GM19025 (cell line): ENCODE data around the gene ITGA1.
A peak's percentile ranks its signal among the peaks of the same experiment; 100 is the strongest.

Source experiments
- ATAC-seq: cut with Tn5 transposase; IDR thresholded peaks from one replicate; pipeline ENCODE4 v1.9.1; 2021; ENCODE audit warnings: mild to moderate bottlenecking, low read depth, moderate library complexity; ENCODE audit not compliant: unreplicated experiment

ITGA1 gene

DNA sequence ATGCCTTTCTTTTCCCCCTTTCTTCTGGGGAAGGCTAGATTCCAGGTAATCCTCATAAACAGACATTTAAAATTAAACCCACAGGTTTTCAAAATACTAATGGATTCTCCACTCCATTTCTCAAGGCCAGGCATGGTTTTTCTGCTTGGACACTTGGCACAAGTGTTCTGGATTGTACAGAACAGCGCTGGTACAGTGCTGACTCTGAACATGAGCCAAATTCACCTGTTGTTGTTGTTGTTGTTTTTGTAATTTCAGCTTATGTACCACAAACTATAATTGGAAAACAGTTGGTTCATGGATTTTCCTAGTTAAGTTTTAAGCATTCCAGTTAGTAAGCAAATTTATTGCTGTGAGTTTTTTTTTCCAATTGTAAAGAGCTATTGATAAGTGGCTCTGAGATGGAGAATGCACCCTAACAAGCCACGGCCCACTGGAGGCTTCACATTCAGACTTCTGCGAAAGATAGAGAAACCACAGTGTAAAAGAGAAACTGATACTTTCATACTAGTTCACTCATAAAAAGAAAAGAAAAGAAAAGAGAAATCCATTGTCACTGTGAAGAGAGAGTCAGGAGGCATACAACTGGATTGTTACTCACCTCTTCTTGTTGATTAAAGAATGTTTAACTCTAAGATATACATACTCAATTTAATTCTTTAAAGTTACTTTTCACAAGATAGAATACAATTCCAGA lies 16.2 kb upstream of the ITGA1 start:
- peak; percentile 95 for ATAC-seq

DNA sequence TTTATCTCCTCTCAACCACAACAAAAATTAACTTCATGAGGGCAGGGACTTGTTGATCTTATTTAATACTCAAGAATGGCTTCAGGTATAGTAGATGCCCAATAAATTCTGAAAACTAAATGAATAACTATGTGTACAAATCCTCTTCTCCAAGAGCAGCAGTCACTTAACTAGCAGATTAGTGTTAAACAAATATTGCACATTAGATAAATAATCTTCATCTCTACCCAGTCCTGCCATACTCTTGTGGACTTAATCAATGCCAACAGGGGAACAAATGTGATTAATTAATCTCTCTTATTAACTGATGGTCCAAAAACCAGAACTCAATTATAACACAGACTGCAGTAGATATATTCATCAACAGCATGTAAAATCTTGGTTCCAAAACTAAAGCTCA lies 15.0 kb upstream of the ITGA1 start:
- ATAC-seq: no peak

DNA sequence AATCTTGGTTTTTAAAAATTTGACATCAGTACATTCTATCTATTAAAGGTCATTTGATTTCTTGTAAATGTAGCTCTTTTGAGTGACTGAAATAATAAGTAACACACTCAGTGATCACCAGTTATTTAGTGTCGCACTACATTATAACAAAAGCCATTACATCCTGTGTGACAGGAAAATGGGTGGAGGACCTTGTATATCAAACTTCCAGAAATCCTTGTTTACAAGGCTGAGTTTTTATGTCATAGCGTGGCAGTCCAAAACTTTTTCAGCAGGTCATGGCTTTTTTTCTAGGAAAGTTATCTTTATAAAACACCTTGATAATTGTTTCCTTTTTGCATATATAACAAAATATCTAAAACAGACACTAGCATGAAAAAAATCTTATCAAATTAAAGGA lies 14.4 kb upstream of the ITGA1 start:
- no peak for ATAC-seq

DNA sequence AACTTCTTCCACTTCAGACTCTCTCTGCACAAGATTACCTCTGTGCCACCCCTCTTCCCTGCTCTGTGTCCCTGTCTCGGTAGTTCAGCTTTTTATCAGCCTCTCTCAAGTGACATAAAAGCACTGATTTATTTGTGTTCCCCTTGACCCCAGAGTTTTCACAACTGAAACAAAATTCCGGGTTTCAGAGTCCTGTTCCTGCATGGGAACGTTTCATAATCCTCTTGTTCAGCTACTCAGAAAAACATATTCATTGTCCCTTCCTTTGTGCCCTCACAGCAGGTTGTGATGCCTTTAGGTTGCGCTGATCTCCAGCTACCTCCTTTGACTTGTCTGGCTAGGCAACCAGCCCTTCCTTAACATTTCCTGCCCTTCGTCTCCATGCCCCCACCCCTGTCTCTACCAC lies 13.7 kb upstream of the ITGA1 start:
- ATAC-seq: no peak

DNA sequence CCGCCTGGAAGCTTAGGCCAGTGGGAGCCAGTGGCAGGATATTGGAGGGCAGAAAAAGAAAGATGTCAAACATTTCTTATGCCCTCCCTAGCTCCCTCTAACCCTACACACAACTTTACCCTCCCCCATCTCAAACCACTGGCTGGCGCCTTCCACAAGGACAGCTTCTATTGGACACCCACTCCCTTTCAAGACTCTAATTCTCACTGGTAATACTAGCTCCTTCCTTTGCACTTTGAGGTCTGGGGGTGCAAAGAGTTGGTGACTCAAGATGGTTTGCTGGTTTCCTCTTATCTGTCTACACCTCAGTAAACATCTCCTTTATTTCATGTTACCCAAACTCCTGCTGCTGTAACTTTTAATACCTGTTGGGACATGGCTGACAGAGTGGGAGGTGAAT lies 11.6 kb upstream of the ITGA1 start:
- no peak for ATAC-seq

DNA sequence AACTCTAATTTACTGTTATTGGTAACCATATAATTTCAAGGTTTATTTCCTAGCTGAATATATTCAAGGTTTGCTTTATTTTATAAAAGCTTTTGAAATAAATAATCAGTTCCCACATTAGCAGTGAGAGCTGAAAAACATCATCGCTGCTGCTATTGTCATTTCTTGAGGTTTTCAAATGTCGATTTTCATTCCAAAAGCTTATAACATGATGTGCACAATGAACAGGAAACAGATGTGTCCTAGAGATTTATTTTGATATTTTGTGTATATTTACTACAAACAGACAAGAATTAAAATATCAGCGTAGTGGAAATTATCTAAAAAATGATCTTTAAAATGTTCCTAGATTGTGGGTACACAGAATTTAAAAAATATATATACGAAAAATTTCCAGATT lies 10.5 kb upstream of the ITGA1 start:
- no peak for ATAC-seq

DNA sequence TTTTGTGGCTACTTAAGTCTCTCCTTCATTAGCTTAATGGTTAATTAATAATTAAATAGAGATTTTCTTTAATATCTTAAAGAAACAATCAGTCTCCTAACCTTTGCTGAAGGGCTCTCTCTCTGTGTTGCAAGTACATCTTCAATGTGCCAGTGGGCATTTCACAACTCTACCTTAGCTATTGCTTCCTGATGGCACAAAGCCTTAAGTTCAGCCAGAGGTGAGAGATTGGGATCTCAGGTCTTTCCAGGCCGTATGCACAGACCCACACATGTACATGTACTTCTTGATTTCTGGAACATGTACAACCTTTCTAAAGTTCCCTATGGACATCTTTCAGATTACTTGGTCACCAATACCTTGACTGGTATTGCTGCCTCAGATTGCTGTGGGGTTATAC lies 8.9 kb upstream of the ITGA1 start:
- no peak for ATAC-seq

DNA sequence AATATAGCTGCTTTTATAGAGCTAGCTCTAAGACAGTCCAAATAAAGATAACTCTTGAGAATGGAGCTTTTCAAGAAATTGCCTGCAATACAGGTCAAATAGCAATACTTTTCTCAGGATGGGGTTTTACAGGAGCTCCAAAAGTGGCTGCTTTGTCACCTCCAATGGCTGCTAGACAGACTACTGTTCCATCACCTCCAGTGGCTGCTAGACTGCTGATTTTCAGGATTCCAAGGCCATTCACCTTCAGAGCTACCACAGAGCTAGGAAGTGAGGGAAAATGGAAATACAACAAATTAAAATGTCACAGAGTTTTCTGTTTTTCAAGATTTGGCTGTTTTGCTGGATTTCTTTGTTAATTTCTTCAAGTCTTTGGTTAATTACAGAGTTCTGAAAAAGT lies 8.5 kb upstream of the ITGA1 start:
- no peak for ATAC-seq

DNA sequence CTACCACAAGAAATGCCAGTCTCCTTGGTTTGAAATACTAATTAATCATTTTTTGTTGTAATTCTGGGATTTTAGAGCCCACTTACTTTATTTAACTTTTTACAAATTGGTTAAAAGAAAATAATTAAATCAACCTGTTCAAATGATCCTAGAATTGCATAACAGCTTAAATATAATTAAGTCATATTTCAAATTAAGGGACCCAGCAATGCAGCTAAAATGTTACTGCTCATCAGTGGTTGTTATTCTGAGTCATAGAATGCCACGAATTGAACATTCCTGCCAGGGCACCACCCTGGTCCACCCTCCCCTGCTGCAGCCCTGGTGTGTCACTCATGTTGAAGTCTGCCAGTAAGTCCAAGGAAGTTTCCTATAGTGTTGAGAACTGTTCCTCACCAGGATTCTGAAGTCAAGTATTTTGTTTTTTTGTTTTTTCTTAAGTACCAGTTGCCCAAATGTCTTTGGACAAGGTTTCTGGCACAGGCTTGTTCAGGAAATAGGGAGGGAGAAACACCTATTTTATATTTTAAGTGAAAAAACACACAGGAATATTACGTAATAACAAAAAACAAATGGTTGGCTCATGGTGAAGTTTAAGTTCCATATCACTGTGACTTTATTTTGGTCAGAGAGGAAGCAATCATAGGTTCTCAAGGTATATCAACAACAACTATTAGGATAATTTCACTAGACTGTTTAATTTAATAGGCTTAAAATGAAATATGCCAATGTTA lies 4.3 kb upstream of the ITGA1 start:
- no peak for ATAC-seq

DNA sequence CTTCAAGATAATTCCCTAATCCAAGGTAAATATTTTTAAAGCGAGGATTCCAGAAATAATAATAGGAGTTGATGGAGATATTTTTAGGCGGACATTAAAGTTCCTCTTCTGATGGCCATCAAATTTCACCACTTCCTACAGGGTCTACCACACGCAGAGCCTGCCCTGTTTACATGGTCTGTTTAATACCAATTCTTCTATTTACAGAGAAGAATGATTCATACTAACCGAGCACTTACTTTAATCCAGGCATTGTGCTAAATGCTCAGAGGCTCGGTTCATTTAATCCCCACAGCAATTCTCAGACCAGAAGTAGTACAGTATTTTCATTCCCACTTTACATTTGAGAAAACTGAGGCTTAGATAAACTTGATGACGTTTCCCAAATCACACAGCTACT lies 3.0 kb upstream of the ITGA1 start:
- ATAC-seq: no peak

DNA sequence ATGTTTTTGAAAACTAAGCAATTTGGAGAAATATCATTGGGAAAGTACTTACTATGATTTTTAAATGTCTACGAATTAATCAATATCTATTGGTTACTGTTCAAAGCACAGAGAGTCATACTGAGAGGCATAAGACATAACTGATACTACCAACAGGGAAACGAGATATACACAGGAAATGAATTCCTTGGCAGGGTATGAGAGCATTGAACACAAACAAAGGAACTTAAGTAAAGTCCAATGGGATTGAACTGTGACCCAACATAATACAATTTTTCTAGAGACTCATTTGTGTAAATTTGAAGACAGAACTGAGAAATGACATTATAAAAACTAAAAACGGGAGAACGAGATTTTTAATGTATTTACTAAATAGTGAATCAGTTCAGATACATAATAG lies 1.3 kb upstream of the ITGA1 start:
- no peak for ATAC-seq

DNA sequence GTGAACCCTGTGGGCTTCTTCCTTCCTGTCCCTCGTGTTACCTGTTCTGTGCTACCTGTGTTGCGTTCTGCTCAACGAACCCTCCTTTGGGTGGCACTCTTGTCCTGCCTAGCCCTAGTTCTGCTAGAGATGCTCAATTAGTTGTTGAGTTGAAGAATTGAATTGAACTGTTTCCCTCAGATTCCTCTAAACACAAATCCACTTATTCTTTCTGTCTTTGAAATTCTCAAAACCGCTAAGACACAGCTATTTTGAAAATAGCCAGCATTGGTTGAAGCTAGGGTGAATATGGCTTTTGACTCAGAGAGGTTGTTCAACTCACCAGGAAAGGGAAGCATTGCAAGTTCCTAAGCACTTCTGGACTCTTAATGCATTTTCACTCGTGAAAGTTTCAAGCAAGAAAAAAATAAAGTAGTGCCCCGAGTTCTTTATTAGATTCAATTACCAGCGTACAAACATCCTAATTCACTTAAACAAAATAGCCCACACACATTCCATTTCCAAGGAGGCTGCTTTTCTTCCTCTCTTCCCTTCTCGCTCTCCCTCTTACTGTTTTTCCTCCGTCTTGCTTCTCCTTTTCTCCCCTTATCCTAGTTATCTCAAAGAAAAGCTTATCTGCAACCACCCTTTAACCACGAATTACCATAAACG lies 642 bp upstream of the ITGA1 start:
- ATAC-seq: peak; percentile 26

DNA sequence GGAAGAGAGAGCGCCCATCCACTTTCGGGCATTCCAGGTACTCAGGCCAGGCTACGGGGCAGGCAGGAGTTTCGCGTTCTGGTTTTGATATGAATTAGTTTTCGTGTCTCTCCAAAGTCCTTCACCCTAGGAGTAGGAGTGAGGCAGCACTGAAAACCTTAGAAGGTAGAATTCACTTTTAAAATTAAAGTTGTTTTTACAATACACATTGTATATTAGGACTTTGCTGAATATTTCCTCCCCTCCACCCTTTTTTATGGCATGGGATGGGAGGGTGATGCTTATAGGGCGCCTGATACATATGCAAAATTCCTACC lies 747 bp downstream of the ITGA1 start:
- ATAC-seq: no peak

DNA sequence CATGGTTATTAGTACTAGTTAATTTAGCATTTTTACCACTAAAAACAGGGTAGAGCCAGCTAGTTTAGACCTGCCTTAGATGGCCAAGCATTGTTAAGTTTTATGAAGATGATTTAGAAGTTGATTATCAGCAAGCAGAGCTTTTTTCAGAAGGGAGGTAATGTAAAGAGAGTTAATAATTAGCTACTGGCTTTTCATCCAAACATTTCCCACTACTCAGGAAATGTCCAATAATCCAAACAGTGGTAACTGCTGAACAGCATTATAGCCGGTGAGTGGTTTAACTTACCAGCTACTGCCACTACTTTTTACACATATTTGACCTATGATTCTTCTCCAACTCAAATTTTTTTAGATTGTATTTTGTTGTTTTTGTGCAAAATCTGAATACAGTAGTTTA lies 1.7 kb downstream of the ITGA1 start:
- ATAC-seq: no peak

DNA sequence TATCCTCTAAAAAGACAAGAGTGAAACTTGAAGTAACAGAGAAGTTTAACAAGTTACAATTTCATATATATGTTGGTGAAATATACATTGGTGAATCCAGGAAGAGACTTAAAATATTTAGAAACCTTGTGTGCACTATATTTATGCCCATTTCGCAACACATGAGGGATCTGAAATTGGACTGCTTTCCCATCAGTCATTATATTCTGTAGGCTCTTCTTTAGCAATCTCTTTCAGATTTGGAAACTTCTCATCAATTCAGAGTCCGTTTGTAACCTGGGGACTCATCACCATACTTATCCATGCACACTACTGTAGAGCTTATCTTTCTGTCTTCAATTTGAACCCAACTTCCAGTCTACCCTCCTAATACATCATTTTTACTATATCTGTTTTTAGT lies 2.1 kb downstream of the ITGA1 start:
- no peak for ATAC-seq

DNA sequence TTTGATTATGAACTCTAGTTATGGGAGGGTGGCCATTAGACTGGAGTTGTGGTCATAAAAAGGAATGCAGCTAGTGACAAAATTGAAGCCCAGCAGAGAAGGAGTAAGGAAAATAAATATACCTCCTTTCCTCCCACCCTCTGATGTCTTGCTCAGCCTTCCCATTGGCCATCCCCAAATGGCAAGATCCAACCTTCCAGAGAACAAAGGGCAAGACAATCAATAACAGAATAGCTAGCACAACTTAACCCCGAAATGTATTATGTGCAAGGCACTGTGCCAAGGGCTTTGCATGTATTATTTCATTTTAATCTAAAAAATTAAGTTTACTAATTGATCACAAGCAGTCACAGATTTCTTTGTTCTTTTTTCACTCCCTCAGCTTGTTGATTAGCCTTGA lies 3.6 kb downstream of the ITGA1 start:
- no peak for ATAC-seq

DNA sequence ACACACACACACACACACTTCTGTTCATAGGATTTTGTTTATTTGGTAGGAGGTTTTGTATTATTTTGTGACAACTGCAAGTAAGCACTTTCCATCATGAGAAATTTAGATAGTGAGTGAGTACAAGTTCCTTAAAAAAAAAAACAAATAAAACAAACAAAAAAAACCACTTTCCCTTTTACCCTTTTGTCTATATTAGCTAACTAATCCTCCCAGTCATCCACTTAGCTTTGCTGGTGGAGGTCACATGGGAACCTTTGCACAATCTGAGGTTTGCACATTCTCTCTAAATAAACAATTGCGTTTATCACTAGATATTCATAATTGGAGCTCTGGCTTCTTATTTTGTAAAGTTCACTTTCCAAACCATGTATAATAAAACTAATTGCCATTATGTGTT lies 6.8 kb downstream of the ITGA1 start:
- no peak for ATAC-seq

DNA sequence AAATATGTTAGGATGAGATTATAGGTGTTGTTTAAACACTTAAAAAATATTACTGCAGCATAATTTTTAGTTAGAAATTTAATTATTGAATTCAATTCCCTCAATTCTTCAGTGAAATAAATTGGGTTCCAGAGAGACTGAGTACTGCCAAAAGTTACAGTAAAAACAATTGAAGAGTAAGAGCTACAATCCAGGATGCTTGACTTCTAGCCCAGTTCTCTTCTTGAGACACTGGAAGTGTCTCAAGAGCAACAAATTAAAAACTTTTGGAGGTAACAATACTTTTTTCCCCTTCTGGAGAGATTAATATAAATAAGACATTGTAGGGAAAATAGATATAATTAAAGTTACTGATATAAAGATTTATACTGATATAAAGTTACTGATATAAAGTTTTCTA lies 8.3 kb downstream of the ITGA1 start:
- no peak for ATAC-seq

DNA sequence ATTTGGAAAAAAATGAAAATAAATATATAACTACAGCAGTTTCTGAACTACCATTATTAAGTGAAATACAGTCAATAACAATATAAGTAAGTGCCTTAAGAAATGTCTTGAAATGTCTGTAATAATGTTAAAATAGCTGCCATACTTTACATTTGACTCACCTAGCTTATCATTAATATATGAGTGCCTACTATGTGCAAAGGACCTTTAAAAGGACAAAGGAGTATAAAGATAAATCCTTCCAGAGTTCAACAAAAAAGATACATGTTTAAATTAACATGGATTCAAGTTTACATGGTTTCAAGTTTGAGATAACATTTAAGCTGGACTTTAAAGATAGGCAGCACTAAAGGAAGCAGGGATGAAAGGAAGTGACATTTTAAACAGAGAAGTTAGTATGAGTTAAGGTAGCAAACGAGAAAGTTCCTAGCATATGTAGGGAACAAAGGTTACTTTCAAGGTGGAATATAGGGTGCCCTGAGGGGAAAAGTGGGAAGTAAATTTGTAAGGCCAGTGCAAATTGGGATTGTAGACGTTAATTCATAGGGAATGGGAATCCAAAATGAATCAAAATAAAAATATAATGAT lies 8.9 kb downstream of the ITGA1 start:
- ATAC-seq: no peak

DNA sequence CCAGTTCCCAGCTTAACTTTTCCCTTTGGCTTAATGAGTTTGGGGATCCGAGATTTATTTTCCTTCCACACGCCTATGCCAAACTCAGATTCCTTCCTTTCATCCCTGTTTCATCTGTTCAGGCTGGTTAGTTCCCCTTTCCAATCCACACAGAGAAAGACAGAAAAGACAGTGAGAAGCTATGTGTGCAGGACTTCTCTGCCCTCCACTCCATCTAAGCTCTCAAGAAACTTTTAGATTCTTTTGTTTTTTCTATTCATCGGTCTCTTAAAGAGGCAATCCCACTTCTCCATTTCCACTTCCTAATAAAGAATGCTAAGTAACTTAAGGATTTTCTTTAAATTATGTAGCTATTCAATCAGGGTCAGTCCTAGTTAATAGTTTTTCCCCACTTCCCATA lies 11.2 kb downstream of the ITGA1 start:
- no peak for ATAC-seq

DNA sequence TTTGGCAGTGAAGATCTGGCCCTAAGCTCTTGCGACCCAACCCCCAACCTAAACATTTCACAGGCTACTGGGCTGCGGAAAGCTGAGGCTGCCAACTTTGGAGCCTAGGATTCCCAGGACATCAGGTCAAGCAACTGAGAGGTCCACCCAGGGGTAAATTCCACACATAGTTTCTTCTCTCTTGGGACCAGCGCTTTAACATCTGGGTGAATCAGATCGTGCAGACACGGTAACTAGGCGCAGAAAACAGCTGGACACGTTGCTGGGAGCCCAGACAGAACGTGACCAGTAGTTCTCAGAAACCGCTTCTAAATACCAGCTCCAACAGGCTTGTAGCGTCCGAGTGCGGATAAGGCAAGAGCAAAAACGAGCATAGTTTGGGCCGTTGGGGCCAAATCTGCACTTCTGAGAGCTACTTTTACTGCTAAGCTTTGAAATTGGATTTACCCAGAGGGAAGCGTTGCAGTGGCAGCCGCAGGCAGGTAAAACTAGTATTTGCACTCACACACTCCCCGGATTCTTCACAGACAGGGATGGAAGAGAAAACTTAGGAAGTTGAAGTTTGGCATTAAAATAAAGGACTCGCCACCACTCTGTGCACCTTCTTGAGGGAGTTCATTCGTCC lies 11.8 kb downstream of the ITGA1 start:
- peak; percentile 18 for ATAC-seq
